Choroid plexus epithelial cell (primary cell): Measurements from ENCODE around the gene NEDD8.
"Not testable (repeated sequence)": the region's sequence is repeated elsewhere in the genome, so short reads cannot be mapped to it uniquely, and the experiment has no call there.

Source experiments
- DNase-seq: peaks from one replicate; pipeline ENCODE4 v3.0.0-alpha.2; 2010; ENCODE audit warnings: low read depth
- H3K4me3 ChIP-seq: 2 replicates; pipeline ENCODE4 v1.5.1; 2011; ENCODE audit warnings: low read depth, mild to moderate bottlenecking, control low read depth, low read length, moderate library complexity
- CTCF ChIP-seq: conservative IDR thresholded peaks from 2 replicates; pipeline ENCODE4 v1.5.1; 2011; ENCODE audit warnings: low read depth, mild to moderate bottlenecking, control low read depth, inconsistent platforms, low read length, moderate library complexity

The NEDD8 gene

GRCh38 chr14:24249230-24250021 is 17.3 kb upstream of the NEDD8 start:
- no peak overlapping the region for H3K4me3 ChIP-seq
- no peak for TF ChIP-seq CTCF
- no peak for DNase-seq

GRCh38 chr14:24247422-24247821 is 15.3 kb upstream of the NEDD8 start:
- DNase-seq = no peak
- no peak for TF ChIP-seq CTCF
- H3K4me3 ChIP-seq = no peak overlapping the region

GRCh38 chr14:24246765-24247212 is 14.6 kb upstream of the NEDD8 start:
- H3K4me3 ChIP-seq = no peak overlapping the region
- TF ChIP-seq CTCF = no peak
- DNase-seq = peak; percentile 39

GRCh38 chr14:24245350-24245749 is 13.2 kb upstream of the NEDD8 start:
- H3K4me3 ChIP-seq, DNase-seq: not testable (repeated sequence)

GRCh38 chr14:24243336-24243836 is 11.2 kb upstream of the NEDD8 start:
- peak overlapping the region; percentile 87 for H3K4me3 ChIP-seq
- DNase-seq = peak; percentile 25
- no peak for TF ChIP-seq CTCF

GRCh38 chr14:24241829-24242443 is 9.8 kb upstream of the NEDD8 start:
- peak overlapping the region; percentile 87 for H3K4me3 ChIP-seq
- DNase-seq = peak; percentile 94
- TF ChIP-seq CTCF = peak; percentile 51

- no peak for DNase-seq
- H3K4me3 ChIP-seq = no peak overlapping the region
- TF ChIP-seq CTCF = no peak
These were observed 8.1 kb upstream of the NEDD8 start for GRCh38 chr14:24240110-24240918.
